ENCODE measurements around the gene ERP27.

Gene ERP27

DNA sequence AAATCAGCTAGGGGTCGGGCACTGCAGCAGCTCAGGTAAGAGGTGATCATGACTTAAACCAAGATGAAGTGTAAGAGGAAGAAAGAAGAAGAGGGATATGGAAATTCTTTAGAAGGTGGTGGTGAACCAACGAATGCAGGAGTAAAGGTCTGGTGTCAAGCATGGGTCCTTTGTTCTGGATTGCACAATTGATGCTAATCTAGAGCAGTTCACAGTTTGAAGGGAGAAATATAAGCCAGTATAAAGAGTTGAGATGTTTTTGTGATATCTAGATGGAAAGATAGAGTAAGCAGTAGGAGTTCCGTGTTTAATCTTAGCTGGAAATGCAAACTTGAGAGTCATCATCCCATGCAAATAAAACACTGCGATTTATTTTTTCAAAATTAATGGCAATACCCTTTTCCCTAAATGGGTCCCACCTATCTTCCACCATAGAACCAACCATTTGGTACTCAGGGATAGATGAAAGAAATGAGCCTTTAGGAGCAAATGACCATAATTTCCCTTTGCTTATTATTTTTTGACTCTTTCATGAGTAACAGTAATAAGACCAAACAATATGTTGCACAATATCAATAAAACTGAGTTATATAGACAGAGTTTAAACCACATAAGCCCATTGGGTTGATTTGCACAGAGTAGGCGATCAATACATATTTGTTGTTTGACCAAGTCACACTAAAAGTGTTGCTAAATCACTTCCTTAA lies 37.7 kb downstream of the ERP27 start:
- no peak for DNase-seq

GRCh38 chr12:14896521-14897169 lies 41.7 kb downstream of the ERP27 start:
- DNase-seq = no peak

- DNase-seq = no peak
Observed at GRCh38 chr12:14893506-14894250, 44.7 kb downstream of the ERP27 start.

DNA sequence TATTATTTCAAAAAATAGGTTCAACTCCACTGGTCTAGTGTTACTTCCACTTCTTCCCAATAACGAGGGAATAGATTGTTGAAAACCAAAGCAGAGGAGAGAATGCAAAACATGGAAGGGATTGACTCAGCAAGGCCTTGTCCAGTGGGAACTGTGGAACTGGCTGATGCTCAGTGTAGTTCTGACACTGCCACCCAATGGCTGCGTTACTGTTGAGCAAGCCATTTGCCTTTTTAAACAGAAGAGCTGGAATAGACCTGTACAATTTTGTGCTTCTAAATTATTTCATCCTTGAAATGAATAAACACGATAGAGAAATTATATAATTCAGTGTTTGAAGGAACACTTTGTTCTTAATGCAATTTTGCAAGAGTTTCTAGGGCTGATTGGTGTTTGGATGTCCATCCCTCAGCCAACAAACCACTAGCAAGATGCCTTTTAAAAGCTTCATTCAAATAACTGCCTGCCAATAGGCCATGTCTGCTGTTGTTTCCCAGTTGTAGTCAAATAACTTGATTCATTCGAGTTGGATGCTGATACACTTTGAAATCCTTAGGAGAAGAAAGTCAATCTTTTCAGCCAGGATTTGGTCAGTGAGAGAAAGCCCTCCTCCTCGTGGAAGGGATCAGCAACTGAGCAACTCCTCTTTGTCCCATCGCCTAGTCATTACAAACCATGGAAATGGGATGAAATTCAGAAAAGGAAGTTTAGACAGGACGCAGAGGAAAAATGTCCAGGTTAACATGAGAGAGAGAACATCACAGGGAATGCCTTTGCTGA lies 45.4 kb downstream of the ERP27 start:
- DNase-seq = no peak

DNA sequence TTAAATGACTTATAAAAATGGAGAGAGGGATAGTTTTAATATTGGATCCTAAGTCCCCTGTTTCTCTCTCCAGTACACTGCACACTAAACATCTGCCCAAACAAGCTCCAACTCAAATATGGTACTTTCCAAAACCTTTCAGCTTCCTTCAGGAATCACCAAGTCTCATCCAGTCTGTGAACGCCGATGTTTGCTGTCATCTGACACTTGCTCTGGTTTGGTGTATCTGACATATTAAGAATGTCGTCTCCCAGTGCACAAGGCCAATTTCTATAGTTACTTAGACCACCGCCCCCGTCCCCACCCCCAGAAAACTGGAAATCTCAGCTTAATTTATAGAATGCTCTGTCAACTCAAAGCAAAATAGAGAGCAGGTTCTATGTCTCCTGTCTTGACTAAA lies 47.6 kb downstream of the ERP27 start:
- DNase-seq = no peak

DNA sequence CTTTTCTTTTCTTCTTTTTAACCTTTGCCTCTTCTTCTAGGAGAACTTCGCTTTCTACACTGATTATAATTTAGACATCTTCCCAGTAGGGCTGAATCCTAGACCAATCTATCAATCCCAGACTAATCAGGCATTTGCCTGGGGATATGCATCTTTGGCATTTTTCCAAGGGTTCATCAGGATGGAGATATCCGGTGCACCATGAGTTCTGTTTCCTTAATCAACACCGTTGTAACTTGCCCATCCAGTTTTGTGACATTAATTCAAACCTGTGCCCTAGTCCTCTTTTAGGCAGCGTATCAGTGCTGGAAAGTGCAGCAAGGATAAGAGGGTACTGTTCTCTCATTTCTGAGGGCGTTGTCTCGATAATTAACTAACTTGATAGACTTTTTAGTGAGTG lies 52.1 kb downstream of the ERP27 start:
- no peak for DNase-seq

GRCh38 chr12:14885718-14886221 lies 52.6 kb downstream of the ERP27 start, which contains the start of gene MGP:
Gene MGP (minus strand): TSS chr12:14885854. CDS start chr12:14885791, 63 bp downstream.
- no peak for DNase-seq

GRCh38 chr12:14884458-14884878 lies 53.9 kb downstream of the ERP27 start:
- DNase-seq = peak; percentile 73

GRCh38 chr12:14883686-14884085 lies 54.7 kb downstream of the ERP27 start:
- DNase-seq = no peak

- no peak for DNase-seq
Observed at GRCh38 chr12:14880890-14881453, 57.4 kb downstream of the ERP27 start.

DNA sequence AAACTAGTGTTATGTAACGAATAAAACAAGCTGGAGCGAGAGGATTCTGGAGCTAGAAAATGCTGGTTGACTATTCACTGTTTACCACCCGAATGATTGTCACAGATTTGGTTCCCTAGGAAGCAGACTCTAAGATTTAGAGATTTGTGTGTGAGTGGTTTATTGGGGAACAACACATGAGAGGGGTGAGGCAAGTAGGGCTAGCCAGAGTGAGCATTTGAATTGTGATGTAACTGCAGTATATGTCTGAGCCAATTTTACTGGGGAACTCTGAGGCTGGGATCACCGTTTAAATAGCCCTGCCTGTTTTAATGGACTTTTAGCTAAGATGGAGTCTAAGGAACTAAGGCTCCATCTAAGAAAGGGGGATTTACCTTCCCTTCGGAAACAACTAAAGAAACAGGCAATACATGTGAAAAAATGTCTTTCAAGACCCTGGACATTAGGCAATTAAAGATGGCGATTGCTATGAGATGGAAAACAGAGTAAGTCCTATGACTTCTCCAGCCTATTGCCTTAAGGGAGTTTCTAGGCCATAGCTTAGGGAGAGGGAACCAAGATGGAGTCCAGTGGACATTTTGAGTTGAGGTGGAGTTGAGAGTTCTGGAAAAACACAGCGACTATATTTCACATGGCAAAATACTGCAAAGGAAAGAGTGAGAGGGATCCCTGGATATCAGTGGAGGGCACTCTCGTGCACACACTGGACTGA lies 59.0 kb downstream of the ERP27 start:
- DNase-seq = no peak

GRCh38 chr12:14878488-14878887 lies 59.8 kb downstream of the ERP27 start:
- no peak for DNase-seq

DNA sequence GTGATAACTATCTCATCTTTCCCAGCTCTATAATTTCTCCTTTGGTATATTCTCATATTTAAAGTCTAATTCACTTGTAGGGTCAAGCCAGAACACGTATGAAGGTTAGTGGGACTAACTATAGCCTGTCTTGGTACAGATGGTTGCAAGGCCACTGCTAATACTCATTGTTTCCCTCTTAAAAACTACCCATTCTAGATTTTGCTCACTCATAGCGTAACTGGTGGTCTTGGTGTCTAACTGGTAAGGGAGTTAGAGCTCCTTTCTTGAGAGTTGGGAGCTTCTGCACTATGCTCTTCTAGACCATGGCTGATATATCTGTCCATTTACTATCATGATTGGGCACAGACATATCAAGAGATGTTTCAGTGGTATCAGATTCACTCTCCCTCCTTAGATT lies 61.5 kb downstream of the ERP27 start:
- no peak for DNase-seq

DNA sequence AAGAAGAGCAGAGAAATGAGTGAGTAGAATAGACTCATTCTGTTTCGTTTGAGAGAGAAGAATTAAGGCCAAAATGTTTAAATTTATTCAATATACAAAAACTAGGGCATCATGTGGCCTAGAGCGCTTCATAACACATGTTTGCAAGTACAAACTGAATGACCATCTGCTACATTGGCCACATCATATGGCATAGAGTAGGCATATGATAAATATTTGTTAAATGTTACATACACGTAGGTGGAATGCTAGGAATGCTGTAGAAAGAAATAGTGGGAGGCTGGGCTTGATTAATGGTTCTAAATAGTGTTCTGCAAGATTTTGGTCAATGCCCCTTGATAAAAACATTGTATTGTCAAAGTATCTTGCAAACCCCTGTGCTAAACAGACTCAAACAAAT lies 63.5 kb downstream of the ERP27 start:
- no peak for DNase-seq

- no peak for DNase-seq
Observed at GRCh38 chr12:14873440-14874185, 64.7 kb downstream of the ERP27 start.

GRCh38 chr12:14871886-14872285 lies 66.5 kb downstream of the ERP27 start:
- DNase-seq = no peak

DNA sequence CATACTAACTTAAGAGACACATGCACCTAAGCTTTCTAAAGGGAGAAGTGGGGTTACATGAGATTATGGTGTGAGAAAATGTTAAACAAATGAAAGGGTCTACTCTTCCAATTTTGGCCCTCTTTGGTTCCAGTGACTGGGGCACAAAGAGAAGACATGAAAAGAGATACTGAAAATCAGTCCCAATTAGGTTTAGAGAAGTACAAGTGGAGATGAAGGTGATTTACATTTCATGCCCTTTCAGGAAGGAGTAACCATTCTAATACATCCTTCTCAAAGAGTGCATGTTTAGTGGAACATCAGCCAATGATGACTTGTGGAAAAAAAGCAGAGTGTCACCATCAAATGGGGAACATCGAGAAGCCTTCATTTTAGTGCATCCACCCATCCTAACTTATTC lies 67.1 kb downstream of the ERP27 start:
- no peak for DNase-seq

DNA sequence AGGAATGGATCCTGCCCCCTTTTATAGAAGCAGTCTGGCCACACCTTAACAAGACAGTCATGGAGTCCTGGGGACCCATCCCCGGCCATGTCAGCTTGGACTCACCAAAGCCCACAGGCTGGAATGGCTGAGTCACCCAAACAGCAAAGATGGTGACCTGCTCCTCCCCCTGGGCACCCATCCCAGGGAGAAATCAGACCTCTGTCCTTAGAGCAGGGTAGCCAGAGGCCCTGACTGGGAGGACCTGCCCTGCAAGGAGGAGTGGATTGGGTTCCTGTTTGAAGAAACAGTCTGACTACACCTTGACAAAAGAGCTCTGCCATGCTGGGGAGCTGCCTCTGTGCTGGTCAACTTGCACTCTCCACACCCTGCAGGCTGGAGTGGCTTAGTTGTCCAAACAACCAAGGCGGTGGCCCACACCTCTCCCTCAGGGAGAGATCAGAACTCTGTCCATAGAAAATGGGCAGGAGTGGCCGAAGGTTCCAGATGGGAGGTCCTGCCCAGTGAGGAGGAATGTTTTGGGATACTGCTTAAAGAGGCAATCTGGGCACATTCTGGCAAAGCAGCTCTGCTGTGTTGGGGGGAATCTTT lies 69.3 kb downstream of the ERP27 start:
- no peak for DNase-seq
